ENCODE measurements around the gene ATF7IP.
"Not testable (repeated sequence)": the region's sequence is repeated elsewhere in the genome, so short reads cannot be mapped to it uniquely, and the experiment has no call there.

- TF ChIP-seq JUND (IDR thresholded peaks at IDR 0.05); USF1 (IDR thresholded peaks at IDR 0.05; ENCODE audit: borderline replicate concordance, low read depth); ELF1 (IDR thresholded peaks at IDR 0.05); CTCF (IDR thresholded peaks at IDR 0.05); RCOR1 (IDR thresholded peaks at IDR 0.05; ENCODE audit: low read length); YY1 (IDR thresholded peaks at IDR 0.05; ENCODE audit: low read depth); MXI1 (IDR thresholded peaks at IDR 0.05; ENCODE audit: low read depth, low read length); RXRA (IDR thresholded peaks at IDR 0.05; ENCODE audit: borderline replicate concordance, low read depth); POLR2AphosphoS5 (IDR thresholded peaks at IDR 0.05; ENCODE audit: low read depth, low read length); NRF1 (IDR thresholded peaks at IDR 0.05; ENCODE audit: low read depth, low read length); EZH2phosphoT487 (IDR thresholded peaks at IDR 0.05; ENCODE audit: borderline replicate concordance, low read depth); MAX (IDR thresholded peaks at IDR 0.05; ENCODE audit: low read depth); PBX3 (IDR thresholded peaks at IDR 0.05); TAF1 (IDR thresholded peaks at IDR 0.05; ENCODE audit: borderline replicate concordance, low read depth, low read length): not testable (repeated sequence)
These were observed 14.0 kb upstream of the ATF7IP start for GRCh38 chr12:14351524-14351923.
